GM23338 (cell line): Measurements from ENCODE around the gene PGLYRP4. TPM values are rescaled to one million over a fixed set of nuclear protein-coding genes. Genes with fewer than 3 reads are reported as not detected.

Experiments used
- ATAC-seq: fragments of 200-7000 bp; cut with Tn5 transposase; 3 replicates; pipeline ENCODE4 v1.9.1; 2020
- DNase-seq: peaks from one replicate; pipeline ENCODE4 v3.0.0-alpha.2; 2015; ENCODE audit warnings: low spot score
- H2AFZ ChIP-seq: fragments of 200-600 bp; sonication (generic); 2 replicates; pipeline ENCODE4 v1.8.0; 2016; ENCODE audit warnings: antibody characterized with exemption, mild to moderate bottlenecking, moderate library complexity
- H3F3A ChIP-seq: fragments of 200-600 bp; sonication (generic); replicated peaks from 2 replicates; pipeline ENCODE4 v1.8.0; 2017; ENCODE audit warnings: antibody characterized with exemption, mixed run types, low read depth
- H3K27ac ChIP-seq: fragments of 200-600 bp; sonication (generic); 2 replicates; pipeline ENCODE4 v1.6.1; 2016; ENCODE audit warnings: low read depth
- H3K27me3 ChIP-seq: fragments of 200-600 bp; sonication (generic); 2 replicates; pipeline ENCODE4 v1.8.0; 2016; ENCODE audit warnings: mild to moderate bottlenecking, mixed run types, moderate library complexity; ENCODE audit not compliant: insufficient read depth
- H3K36me3 ChIP-seq: fragments of 200-600 bp; sonication (generic); 2 replicates; pipeline ENCODE4 v1.8.0; 2016; ENCODE audit warnings: mild to moderate bottlenecking; ENCODE audit not compliant: insufficient read depth
- H3K4me1 ChIP-seq: fragments of 200-600 bp; sonication (generic); 2 replicates; pipeline ENCODE4 v1.8.0; 2016; ENCODE audit warnings: mild to moderate bottlenecking, moderate library complexity; ENCODE audit not compliant: insufficient read depth
- H3K4me2 ChIP-seq: fragments of 200-600 bp; sonication (generic); 2 replicates; pipeline ENCODE4 v1.7.1; 2017; ENCODE audit warnings: mixed run types
- H3K4me3 ChIP-seq: fragments of 200-600 bp; sonication (generic); 2 replicates; pipeline ENCODE4 v1.6.1; 2016; ENCODE audit warnings: mixed run types
- H3K79me2 ChIP-seq: fragments of 200-600 bp; sonication (generic); replicated peaks from 2 replicates; pipeline ENCODE4 v1.8.0; 2017; ENCODE audit warnings: mild to moderate bottlenecking; ENCODE audit not compliant: insufficient read depth
- H3K9me2 ChIP-seq: fragments of 200-600 bp; sonication (generic); 2 replicates; pipeline ENCODE4 v1.8.0; 2017; ENCODE audit not compliant: insufficient read depth
- H4K20me1 ChIP-seq: fragments of 200-600 bp; sonication (generic); replicated peaks from 2 replicates; pipeline ENCODE4 v1.8.0; 2017; ENCODE audit warnings: mild to moderate bottlenecking; ENCODE audit not compliant: insufficient read depth
- H3K27ac Mint-ChIP-seq: 2 replicates; pipeline ENCODE4 v1.8.0; 2020; ENCODE audit warnings: inconsistent platforms, mild to moderate bottlenecking, moderate library complexity, mixed read lengths
- H3K27me3 Mint-ChIP-seq: 3 replicates; pipeline ENCODE4 v1.8.0; 2022; ENCODE audit warnings: low read depth, mild to moderate bottlenecking, moderate library complexity, mixed read lengths, inconsistent platforms; ENCODE audit not compliant: insufficient read depth, poor library complexity
- H3K36me3 Mint-ChIP-seq: 3 replicates; pipeline ENCODE4 v1.8.0; 2021; ENCODE audit warnings: low read depth, mild to moderate bottlenecking, inconsistent platforms, moderate library complexity, mixed read lengths
- H3K4me1 Mint-ChIP-seq: 3 replicates; pipeline ENCODE4 v1.8.0; 2020; ENCODE audit warnings: mild to moderate bottlenecking, inconsistent platforms, mixed read lengths
- H3K4me3 Mint-ChIP-seq: 3 replicates; pipeline ENCODE4 v1.8.0; 2021; ENCODE audit warnings: moderate library complexity, mild to moderate bottlenecking, inconsistent platforms, mixed read lengths
- H3K9me3 Mint-ChIP-seq: 3 replicates; pipeline ENCODE4 v1.8.0; 2020; ENCODE audit warnings: moderate library complexity, mild to moderate bottlenecking, inconsistent platforms, mixed read lengths
- CREB1 ChIP-seq: fragments of 250-450 bp; sonication (Bioruptor Pico); IDR thresholded peaks from 2 replicates; pipeline ENCODE4 v1.5.0; 2020; ENCODE audit warnings: low read depth, mild to moderate bottlenecking, moderate library complexity
- CTCF ChIP-seq, 2 experiments: fragments of 200-600 bp in 1 of 2; sonication (generic) in 1 of 2; conservative IDR thresholded peaks; 2 replicates each; pipeline versions ENCODE4 v1.5.1 to v1.6.1; 2016 to 2017; ENCODE audit warnings: antibody characterized with exemption in 2 of 2, low read depth in 2 of 2, mild to moderate bottlenecking in 2 of 2, moderate library complexity in 1 of 2
- ETS1 ChIP-seq: IDR thresholded peaks from 2 replicates; pipeline ENCODE4 v1.6.1; 2016; ENCODE audit warnings: antibody characterized with exemption
- EZH2 ChIP-seq: fragments of 200-600 bp; sonication (generic); IDR thresholded peaks from one replicate; pipeline ENCODE4 v1.8.0; 2017; ENCODE audit warnings: antibody characterized with exemption, mild to moderate bottlenecking, low read depth; ENCODE audit not compliant: unreplicated experiment
- EZH2phosphoT487 ChIP-seq: fragments of 200-600 bp; sonication (generic); IDR thresholded peaks from one replicate; pipeline ENCODE4 v1.8.1; 2018; ENCODE audit warnings: antibody characterized with exemption; ENCODE audit not compliant: unreplicated experiment
- JUNB ChIP-seq: IDR thresholded peaks from one replicate; pipeline ENCODE4 v1.6.1; 2016; ENCODE audit warnings: antibody characterized with exemption; ENCODE audit not compliant: unreplicated experiment
- NANOG ChIP-seq: IDR thresholded peaks from 2 replicates; pipeline ENCODE4 v1.6.1; 2016; ENCODE audit warnings: antibody characterized with exemption, borderline replicate concordance
- POLR2AphosphoS5 ChIP-seq: IDR thresholded peaks from 2 replicates; pipeline ENCODE4 v1.6.1; 2016; ENCODE audit warnings: antibody characterized with exemption, low read depth
- REST ChIP-seq: IDR thresholded peaks from one replicate; pipeline ENCODE4 v1.6.1; 2018; ENCODE audit warnings: antibody characterized with exemption; ENCODE audit not compliant: unreplicated experiment
- STAT1 ChIP-seq: IDR thresholded peaks from one replicate; pipeline ENCODE4 v1.6.1; 2016; ENCODE audit warnings: antibody characterized with exemption; ENCODE audit not compliant: unreplicated experiment
- ZNF114 ChIP-seq: fragments of 250-450 bp; sonication (Bioruptor Pico); IDR thresholded peaks from 2 replicates; pipeline ENCODE4 v1.5.0; 2020; ENCODE audit warnings: mild to moderate bottlenecking, moderate library complexity
- ZNF331 ChIP-seq: fragments of 250-450 bp; sonication (Bioruptor Pico); IDR thresholded peaks from 2 replicates; pipeline ENCODE4 v1.5.0; 2020; ENCODE audit warnings: low read depth, mild to moderate bottlenecking, moderate library complexity
- ZNF462 ChIP-seq: fragments of 250-450 bp; sonication (Bioruptor Pico); IDR thresholded peaks from 2 replicates; pipeline ENCODE4 v1.5.0; 2020; ENCODE audit warnings: mild to moderate bottlenecking, moderate library complexity
- polyA plus RNA-seq: library from polyadenylated mRNA; unstranded; fragments of >200 nt; fragmentation: Nextera tagmentation; extraction: Ambion mirVana; gene quantifications from 2 replicates; pipeline ENCODE4 v1.2.1, GENCODE V29; 2016
- total RNA-seq: library from RNA; depleted of rRNA; stranded (reverse); fragments of >200 nt; shearing (Covaris generic); gene quantifications from 2 replicates; pipeline ENCODE4 v1.2.3, GENCODE V29; 2014

The PGLYRP4 gene
- total and polyA plus RNA-seq, 2 experiments from 2014 or later, result not detected

GRCh38 chr1:153397051-153397923, 48.6 kb upstream of the PGLYRP4 start:
- Mint-ChIP-seq H3K4me3 (no peak overlapping the region), H3K36me3 (no peaks in the 10 kb centered on the region), H3K27ac (no peak overlapping the region), H3K27me3 (peaks cover 7% of the 10 kb centered on the region), H3K4me1 (peaks cover 7% of the 10 kb centered on the region; the same call in 2 of the 3 replicates), H3K9me3 (no peaks in the 10 kb centered on the region)
- no peaks in the 10 kb centered on the region for H3K36me3 ChIP-seq
- TF ChIP-seq ZNF462 (CRISPR knock-in tag) (no peak), ZNF114 (no peak), NANOG (no peak), CREB1 (CRISPR knock-in tag) (no peak), EZH2 (no peak), JUNB (no peak), REST (no peak), ZNF331 (CRISPR knock-in tag) (no peak), ETS1 (no peak), STAT1 (no peak), POLR2AphosphoS5 (no peak), CTCF (conservative IDR thresholded peaks at IDR 0.05; ENCODE audit: low read depth in 2 of 2) (no peak), EZH2phosphoT487 (no peak)
- H3K4me1 ChIP-seq, result no peaks in the 10 kb centered on the region
- no peaks in the 10 kb centered on the region for H3F3A ChIP-seq
- H3K4me3 ChIP-seq, result no peak overlapping the region
- H3K27me3 ChIP-seq, result no peaks in the 10 kb centered on the region
- DNase-seq (no peak), ATAC-seq (no peak)
- H3K4me2 ChIP-seq, result no peak overlapping the region
- H3K9me2 ChIP-seq, result no peaks in the 10 kb centered on the region
- H3K79me2 ChIP-seq, result no peaks in the 10 kb centered on the region
- H4K20me1 ChIP-seq, result no peaks in the 10 kb centered on the region
- H2AFZ ChIP-seq, result no peak overlapping the region
- no peak overlapping the region for H3K27ac ChIP-seq
